Measurements from ENCODE around the gene PCLO. TPM values are rescaled to one million over a fixed set of nuclear protein-coding genes. Genes with fewer than 3 reads are reported as not detected.

Gene PCLO
- total RNA-seq, 1 experiment from 2014 or later = 3.1 TPM

- Histone ChIP-seq H3K23me2 (ENCODE audit: insufficient read length, low read depth, low read length, poor library complexity, severe bottlenecking) (no peaks in the 10 kb centered on the region), H2BK20ac (ENCODE audit: low read depth, low read length, poor library complexity, severe bottlenecking) (no peak overlapping the region), H3K27me3 (ENCODE audit: insufficient read depth, low read length) (no peaks in the 10 kb centered on the region), H3K9ac (ENCODE audit: extremely low read depth, insufficient read length, low read length) (no peak overlapping the region), H2BK15ac (ENCODE audit: low read depth, low read length) (no peak overlapping the region), H3K4me2 (ENCODE audit: insufficient read depth, insufficient read length, low read length) (no peak overlapping the region), H4K5ac (ENCODE audit: insufficient read length, low read depth, low read length) (no peak overlapping the region), H3K79me2 (ENCODE audit: insufficient read depth, low read length) (no peaks in the 10 kb centered on the region), H3K4ac (ENCODE audit: low read depth, low read length) (no peak overlapping the region), H2BK120ac (ENCODE audit: low read depth, low read length, poor library complexity, severe bottlenecking) (no peak overlapping the region), H3K4me1 (ENCODE audit: insufficient read depth, low read length) (no peaks in the 10 kb centered on the region), H3K18ac (ENCODE audit: insufficient read length, low read depth, low read length) (no peak overlapping the region), H2AK5ac (ENCODE audit: insufficient read length, low read length) (no peak overlapping the region), H3T11ph (ENCODE audit: low read length) (no peak overlapping the region), H4K91ac (ENCODE audit: insufficient read length, low read depth, low read length) (no peak overlapping the region), H3K79me1 (ENCODE audit: insufficient read depth, low read depth, low read length, poor library complexity, severe bottlenecking) (no peaks in the 10 kb centered on the region), H2AFZ (ENCODE audit: low read length) (no peak overlapping the region), H3K27ac (ENCODE audit: insufficient read length, low read depth, low read length) (no peak overlapping the region), H3K56ac (ENCODE audit: insufficient read length, low read depth, low read length) (no peak overlapping the region), H2BK12ac (ENCODE audit: insufficient read length, low read depth, low read length) (no peak overlapping the region), H3K23ac (ENCODE audit: insufficient read length, low read depth, low read length) (no peak overlapping the region), H3K14ac (ENCODE audit: insufficient read depth, low read length) (no peak overlapping the region), H4K8ac (replicated peaks; ENCODE audit: insufficient read length, low read depth, low read length) (no peak overlapping the region), H4K20me1 (ENCODE audit: control insufficient read depth, insufficient read depth, insufficient read length) (no peaks in the 10 kb centered on the region), H3K9me3 (ENCODE audit: control insufficient read depth, low read depth, low read length) (no peaks in the 10 kb centered on the region), H2BK5ac (ENCODE audit: insufficient read length, low read length) (no peak overlapping the region)
- DNase-seq = no peak
- H3K27ac Mint-ChIP-seq = no peak overlapping the region
- no peak overlapping the region for H3K4me3 Mint-ChIP-seq
- H3K9me3 Mint-ChIP-seq = no peaks in the 10 kb centered on the region
- TF ChIP-seq, protein P1, sequence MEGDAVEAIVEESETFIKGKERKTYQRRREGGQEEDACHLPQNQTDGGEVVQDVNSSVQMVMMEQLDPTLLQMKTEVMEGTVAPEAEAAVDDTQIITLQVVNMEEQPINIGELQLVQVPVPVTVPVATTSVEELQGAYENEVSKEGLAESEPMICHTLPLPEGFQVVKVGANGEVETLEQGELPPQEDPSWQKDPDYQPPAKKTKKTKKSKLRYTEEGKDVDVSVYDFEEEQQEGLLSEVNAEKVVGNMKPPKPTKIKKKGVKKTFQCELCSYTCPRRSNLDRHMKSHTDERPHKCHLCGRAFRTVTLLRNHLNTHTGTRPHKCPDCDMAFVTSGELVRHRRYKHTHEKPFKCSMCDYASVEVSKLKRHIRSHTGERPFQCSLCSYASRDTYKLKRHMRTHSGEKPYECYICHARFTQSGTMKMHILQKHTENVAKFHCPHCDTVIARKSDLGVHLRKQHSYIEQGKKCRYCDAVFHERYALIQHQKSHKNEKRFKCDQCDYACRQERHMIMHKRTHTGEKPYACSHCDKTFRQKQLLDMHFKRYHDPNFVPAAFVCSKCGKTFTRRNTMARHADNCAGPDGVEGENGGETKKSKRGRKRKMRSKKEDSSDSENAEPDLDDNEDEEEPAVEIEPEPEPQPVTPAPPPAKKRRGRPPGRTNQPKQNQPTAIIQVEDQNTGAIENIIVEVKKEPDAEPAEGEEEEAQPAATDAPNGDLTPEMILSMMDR (conservative IDR thresholded peaks at IDR 0.05) = peak; percentile 42
- H3K27me3 Mint-ChIP-seq (ENCODE audit: low read depth) = no peaks in the 10 kb centered on the region
- H3K36me3 Mint-ChIP-seq (ENCODE audit: insufficient read depth in 1 of 3, low read depth in 3 of 3) = no peaks in the 10 kb centered on the region
- no CpG with 5 or more reads among the region's 2 CpGs for WGBS (ENCODE audit: extremely low coverage, insufficient read length, low lambda C conversion rate)
- no peaks in the 10 kb centered on the region for H3K4me1 Mint-ChIP-seq
Measured at GRCh38 chr7:83072576-83073517, 89.8 kb downstream of the PCLO start.
